ENCODE data around the gene DOP1B.
"Not testable (repeated sequence)": the region's sequence is repeated elsewhere in the genome, so short reads cannot be mapped to it uniquely, and the experiment has no call there.

Gene DOP1B

GRCh38 chr21:36156815-36157670 lies at the start of gene DOP1B:
TSS of gene DOP1B (plus strand) at chr21:36156824. CDS start at chr21:36164734, 7,910 bp downstream.
- DNase-seq: no peak

DNA sequence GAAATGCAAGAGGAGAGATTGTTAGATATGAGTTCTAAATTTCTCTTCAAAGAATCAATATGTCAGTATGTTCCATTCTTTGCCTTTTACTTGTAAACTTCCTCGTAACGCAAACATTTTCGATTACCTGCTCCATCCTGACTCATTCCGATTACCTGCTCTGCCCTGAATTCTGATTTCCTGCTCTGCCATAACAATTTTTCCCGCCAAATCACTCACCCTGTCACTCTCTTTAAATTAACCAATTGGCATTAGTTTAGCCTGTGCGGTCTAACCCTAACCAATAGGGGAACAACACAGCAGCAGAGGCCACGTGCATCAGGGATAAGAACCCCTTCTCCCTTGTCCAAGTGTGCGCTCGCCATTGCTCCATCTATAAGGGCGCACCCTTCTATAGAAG lies 46.8 kb upstream of the DOP1B start:
- no peak for DNase-seq

- DNase-seq: no peak
These were observed 45.4 kb upstream of the DOP1B start for GRCh38 chr21:36111238-36111637.

DNA sequence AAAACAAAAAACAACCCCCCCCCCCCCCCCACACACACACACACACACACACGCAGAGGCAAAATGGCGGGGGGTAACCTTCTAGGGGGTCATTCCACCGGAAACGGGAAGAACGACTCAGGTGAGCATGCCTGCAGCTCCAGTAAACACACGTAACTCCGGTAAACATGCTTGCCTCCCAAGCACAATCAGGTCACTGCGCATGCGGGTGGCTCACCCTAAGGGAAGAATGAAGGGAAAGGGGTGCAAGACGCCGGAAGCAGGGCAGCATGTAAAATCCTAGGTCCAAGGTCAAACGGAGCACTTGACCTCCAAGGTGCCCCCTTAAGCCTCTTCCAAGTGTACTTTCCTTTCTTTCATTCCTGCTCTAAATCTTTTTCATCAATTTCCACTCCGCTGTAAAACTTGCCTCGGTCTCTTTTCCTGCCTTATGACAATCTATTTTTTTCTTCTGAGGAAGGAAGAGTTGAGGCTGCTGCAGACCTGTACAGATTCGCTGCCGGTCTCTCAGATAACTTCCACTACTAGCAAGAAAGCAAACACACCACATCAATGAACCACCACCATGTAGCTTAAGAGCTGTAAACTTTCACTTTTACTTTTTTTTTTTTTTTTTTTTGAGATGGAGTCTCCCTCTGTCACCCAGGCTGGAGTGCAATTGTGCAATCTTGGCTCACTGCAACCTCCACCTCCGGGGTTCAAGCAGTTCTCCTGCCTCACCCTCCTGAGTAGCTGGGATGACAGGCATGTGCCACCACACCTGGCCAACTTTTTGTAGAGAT lies 42.8 kb upstream of the DOP1B start:
- peak; percentile 27 for DNase-seq

DNA sequence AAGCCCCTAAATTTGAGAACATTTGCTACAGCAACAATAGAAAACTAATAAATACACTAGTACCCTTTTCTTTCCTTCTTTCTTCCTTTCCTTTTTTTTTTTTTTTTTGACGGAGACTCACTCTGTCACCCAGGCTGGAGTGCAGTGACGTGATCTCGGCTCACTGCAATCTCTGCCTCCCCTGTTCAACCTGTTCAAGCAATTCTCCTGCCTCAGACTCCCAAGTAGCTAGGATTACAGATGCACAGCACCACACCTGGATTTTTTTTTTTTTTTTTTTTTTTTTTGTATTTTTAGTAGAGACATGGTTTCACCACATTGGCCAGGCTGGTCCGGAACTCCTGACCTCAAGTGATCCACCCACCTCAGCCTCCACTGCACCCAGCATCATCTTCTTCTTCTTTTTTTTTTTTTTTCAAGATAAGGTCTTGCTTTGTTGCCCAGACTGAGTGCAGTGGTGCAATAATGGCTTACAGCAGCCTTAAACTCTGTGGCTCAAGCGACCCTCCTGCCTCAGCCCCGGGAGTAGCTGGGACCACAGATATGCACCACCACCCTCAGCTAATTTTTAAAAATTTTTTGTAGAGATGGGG lies 41.4 kb upstream of the DOP1B start:
- DNase-seq: no peak

DNA sequence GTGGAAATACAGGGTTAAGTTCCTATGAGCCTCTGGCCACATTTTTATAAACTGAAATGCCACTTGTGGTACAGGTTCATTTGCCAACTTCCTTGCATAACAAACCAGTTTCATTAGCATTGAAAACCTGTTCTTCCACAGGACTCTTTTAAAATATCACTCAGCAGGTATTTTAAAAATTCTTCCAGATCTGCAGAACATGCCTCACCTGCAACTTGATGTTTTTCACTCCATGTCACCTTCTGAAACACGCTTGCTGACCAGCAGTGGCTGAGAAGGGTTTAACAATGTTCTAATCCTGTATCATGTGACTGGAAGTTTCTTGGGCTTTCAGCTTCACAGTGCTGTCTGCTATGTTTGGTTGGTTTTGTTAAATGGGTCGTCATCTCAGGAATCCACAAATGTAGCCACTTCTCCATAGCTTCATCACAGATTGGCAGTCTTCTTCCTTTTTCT lies 39.3 kb upstream of the DOP1B start:
- DNase-seq: no peak

GRCh38 chr21:36120304-36120888 lies 36.2 kb upstream of the DOP1B start:
- no peak for DNase-seq

- DNase-seq: no peak
These were observed 33.6 kb upstream of the DOP1B start for GRCh38 chr21:36122977-36123376.

DNA sequence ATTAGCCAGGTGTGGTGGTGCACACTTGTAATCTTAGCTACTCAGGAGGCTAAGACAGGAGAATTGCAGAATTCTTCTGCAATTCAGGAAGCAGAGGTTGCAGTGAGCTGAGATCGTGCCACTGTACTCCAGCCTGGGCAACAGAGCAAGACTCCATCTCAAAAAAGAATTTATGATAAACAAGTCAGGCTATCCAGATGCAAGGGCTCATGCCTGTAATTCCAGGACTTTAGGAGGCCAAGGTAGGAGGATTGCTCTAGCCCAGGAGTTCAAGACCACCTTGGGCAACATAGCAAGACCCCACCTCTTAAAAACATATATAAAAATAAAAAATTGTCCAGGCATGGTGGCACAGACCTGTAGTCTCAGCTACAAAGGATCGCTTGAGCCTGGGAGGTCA lies 32.2 kb upstream of the DOP1B start:
- DNase-seq: no peak

- DNase-seq: peak; percentile 58
These were observed 31.0 kb upstream of the DOP1B start for GRCh38 chr21:36125512-36126207.

DNA sequence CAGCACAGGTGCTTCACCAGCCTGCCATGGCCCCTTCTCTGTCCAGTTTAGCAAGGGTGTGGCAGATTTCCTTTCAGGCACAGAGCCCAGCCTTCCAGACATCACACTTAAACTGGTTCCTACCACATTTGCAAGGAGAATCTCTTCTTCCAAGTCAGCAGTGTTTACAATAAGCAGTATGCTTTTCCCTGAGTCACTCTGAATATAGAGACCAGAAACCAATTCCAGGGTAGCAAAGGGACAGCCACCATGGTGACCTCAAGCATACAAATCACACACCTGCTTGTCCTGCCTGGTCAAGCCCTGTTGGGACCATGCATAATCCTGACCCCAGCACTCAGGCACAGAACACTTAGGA lies 30.4 kb upstream of the DOP1B start:
- DNase-seq: no peak

DNA sequence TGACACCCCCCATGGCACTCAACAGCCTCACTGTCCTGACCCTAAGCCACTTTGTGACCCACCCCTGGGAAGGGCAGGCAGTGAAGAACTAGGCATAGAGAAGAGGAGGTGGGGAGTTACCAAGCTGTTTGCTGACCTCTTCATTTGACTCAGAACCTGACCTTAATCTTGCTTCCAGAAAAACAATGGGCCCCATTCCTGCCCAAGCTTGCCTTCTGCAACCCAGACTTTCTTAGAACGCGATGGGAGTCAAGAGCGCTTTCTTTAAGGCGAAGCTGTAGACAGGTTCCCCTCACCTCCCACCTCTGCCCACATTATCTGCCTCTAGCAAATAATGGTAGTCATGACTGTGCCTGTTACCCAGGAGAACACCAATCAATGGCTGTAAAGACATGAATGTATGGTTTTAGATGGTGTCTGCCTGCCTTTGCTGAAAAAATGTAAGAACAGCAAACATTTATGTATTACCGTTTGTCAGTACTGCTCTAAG lies 30.0 kb upstream of the DOP1B start:
- no peak for DNase-seq

DNA sequence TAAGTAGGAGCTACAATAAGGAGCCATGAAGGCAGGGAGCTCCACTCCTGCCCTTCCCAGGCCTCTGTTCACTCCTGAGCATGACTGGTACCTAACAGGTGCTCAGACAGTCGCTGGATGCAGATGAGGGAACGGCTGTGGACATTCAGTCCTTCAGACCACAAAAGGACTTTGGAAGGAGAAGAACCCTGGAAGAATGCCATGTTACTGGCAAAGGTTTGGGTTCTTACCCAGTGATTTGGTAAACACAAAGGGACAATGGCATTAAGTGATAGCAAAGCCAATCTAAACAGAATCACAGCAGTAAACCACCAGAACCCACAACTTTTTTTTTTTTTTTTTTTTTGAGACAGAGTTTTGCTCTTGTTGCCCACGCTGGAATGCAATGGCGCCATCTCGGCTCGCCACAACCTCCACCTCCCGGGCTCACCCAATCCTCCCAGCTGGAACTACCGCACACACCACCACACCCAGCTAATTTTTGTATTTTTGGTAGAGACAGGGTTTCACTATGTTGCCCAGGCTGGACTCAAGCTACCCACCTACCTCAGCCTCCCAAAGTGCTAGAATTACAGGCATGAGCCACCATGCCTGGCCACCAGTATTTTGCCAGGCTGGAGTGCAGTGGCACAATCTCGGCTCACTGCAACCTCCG lies 29.2 kb upstream of the DOP1B start:
- DNase-seq: no peak

- DNase-seq: no peak
These were observed 28.6 kb upstream of the DOP1B start for GRCh38 chr21:36127977-36128376.

DNA sequence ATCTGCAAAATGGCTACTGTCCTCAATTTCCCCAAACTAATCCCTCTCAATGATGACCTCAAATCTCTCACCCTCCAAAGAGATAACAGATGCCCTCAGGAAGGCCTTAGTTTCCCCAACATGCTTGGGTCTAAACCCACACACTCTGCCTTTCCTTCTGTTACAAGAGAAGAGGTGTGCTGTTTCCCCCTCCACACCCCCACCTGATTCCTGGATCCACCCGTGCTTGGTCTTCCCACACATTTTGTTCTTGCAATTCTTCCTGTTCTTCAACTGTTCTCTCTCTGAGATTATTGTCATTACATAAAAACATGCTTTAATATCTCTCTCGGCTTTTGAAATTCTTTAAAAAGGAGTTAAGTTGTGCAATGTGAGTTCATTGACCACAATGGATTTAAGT lies 27.4 kb upstream of the DOP1B start:
- DNase-seq: no peak

- not testable (repeated sequence) for DNase-seq
These were observed 26.2 kb upstream of the DOP1B start for GRCh38 chr21:36130414-36130762.

GRCh38 chr21:36130839-36131238 lies 25.8 kb upstream of the DOP1B start:
- not testable (repeated sequence) for DNase-seq

- no peak for DNase-seq
These were observed 23.9 kb upstream of the DOP1B start for GRCh38 chr21:36132696-36133095.

GRCh38 chr21:36134803-36135390 lies 21.7 kb upstream of the DOP1B start, which contains the start of gene CBR3:
TSS of gene CBR3 (plus strand) at chr21:36135079. CDS start at chr21:36135193, 114 bp downstream.
- peak; percentile 58 for DNase-seq

DNA sequence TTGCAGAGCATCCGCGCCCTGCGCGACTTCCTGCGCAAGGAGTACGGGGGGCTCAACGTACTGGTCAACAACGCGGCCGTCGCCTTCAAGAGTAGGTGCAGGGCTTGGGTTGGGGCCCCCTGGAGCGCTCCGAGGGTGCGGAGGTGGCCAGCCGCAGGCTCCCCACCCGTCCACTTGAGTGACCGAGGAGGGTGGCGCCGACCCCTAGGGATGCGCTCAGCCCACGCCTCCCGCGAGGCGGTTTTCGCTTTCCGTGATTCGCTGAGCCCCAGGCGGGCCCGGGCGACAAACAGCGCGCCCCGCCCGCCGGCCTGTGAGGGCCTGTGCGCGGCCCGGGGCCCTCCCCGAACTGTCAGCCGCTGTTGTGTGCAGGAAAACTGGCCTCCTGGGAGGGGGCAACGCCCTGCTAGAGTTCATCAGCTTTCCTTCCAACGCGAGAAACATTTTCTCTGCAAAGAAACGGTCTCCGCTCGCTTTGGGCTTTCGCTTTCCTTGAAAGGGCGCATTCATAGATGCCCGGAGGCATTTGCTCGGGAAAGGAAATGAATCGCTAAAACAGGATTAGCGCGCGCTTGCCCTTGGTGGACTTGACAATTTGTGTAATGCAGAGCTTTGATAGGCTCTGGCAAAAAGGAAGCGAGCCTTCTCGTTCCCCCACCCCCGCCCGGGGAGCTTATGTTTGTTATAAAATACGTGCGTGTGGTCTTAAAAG lies 21.1 kb upstream of the DOP1B start:
- peak; percentile 62 for DNase-seq

DNA sequence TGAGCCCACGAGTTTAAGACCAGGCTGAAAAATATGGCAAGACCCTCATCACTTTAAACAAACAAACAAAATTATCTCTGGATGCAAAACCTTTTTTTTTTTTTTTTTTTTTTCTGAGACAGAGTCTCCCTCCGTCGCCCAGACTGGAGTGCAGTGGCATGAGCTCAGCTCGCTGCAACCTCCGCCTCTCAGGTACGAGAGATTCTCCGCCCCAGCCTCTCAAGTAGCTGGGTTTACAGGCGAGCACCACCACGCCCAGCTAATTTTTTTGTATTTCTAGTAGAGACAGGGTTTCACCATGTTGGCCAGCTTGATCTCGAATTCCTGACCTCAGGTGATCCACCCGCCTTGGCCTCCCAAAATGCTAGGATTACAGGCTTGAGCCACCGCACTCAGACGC lies 16.8 kb upstream of the DOP1B start:
- not testable (repeated sequence) for DNase-seq

Data from activated T-cell treated with anti-CD3 and anti-CD28 coated beads, Interleukin-2, amount 50 U/mL, for 1 hour (primary cell).